DND-41 (cell line): ENCODE measurements around the gene PPM1J.

Experiments
- EZH2 ChIP-seq: IDR thresholded peaks from 3 replicates; pipeline ENCODE4 v1.6.1; 2012; ENCODE audit warnings: borderline replicate concordance, low read depth, mild to moderate bottlenecking, moderate library complexity, low read length, inconsistent platforms; ENCODE audit not compliant: severe bottlenecking
- TF ChIP-seq, protein P1 (sequence below): IDR thresholded peaks from 2 replicates; pipeline ENCODE4 v1.5.1; 2012; ENCODE audit warnings: borderline replicate concordance, low read length, moderate library complexity, mild to moderate bottlenecking; ENCODE audit not compliant: poor library complexity, severe bottlenecking; ENCODE audit errors: extremely low read depth

GRCh38 chr1:112720800-112721199 is 5.7 kb upstream of the PPM1J start:
- no peak for TF ChIP-seq EZH2
- TF ChIP-seq, protein P1, sequence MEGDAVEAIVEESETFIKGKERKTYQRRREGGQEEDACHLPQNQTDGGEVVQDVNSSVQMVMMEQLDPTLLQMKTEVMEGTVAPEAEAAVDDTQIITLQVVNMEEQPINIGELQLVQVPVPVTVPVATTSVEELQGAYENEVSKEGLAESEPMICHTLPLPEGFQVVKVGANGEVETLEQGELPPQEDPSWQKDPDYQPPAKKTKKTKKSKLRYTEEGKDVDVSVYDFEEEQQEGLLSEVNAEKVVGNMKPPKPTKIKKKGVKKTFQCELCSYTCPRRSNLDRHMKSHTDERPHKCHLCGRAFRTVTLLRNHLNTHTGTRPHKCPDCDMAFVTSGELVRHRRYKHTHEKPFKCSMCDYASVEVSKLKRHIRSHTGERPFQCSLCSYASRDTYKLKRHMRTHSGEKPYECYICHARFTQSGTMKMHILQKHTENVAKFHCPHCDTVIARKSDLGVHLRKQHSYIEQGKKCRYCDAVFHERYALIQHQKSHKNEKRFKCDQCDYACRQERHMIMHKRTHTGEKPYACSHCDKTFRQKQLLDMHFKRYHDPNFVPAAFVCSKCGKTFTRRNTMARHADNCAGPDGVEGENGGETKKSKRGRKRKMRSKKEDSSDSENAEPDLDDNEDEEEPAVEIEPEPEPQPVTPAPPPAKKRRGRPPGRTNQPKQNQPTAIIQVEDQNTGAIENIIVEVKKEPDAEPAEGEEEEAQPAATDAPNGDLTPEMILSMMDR = no peak
